Stomach (tissue), 9 donors: ENCODE measurements around the gene CTTNBP2. TPM values are rescaled to one million over a fixed set of nuclear protein-coding genes. Genes with fewer than 3 reads are reported as not detected.

Experiments
- DNase-seq, 2 donors: peaks; one replicate each; pipeline versions ENCODE4 v3.0.0 to v3.0.0-alpha.2; 2013 to 2019
- H3K27ac ChIP-seq, 5 donors: fragments of 200-600 bp in 4 of 5; sonication (generic) in 4 of 5; one replicate each; pipeline ENCODE4 v1.5.1; 2013 to 2019; ENCODE audit warnings: mild to moderate bottlenecking in 1 of 5, moderate library complexity in 1 of 5
- H3K27me3 ChIP-seq, 3 donors: fragments of 200-600 bp; sonication (generic); one replicate each; pipeline ENCODE4 v1.5.1; 2017 to 2019; ENCODE audit warnings: mixed run types in 1 of 3
- H3K36me3 ChIP-seq, 4 donors: fragments of 200-600 bp; sonication (generic); 1 replicate in 3 of 4; 2 replicates in 1 of 4; pipeline ENCODE4 v1.5.1; 2016 to 2019
- H3K4me1 ChIP-seq, 4 donors: fragments of 200-600 bp; sonication (generic); one replicate each; pipeline ENCODE4 v1.5.1; 2016 to 2019
- H3K4me3 ChIP-seq, 4 donors: fragments of 200-600 bp; sonication (generic) in 3 of 4; one replicate each; pipeline ENCODE4 v1.5.1; 2016 to 2019; ENCODE audit warnings: mild to moderate bottlenecking in 1 of 4
- H3K9me3 ChIP-seq, 4 donors: fragments of 200-600 bp; sonication (generic); one replicate each; pipeline ENCODE4 v1.5.1; 2016 to 2019
- CTCF ChIP-seq, 7 experiments: fragments of 450-650 bp in 4 of 7; fragments of 200-600 bp in 3 of 7; sonication (generic) in 3 of 7; IDR thresholded peaks; one replicate each; pipeline ENCODE4 v1.5.1; 2016 to 2019; ENCODE audit warnings: antibody characterized with exemption in 7 of 7, control low read depth in 2 of 7, mild to moderate bottlenecking in 1 of 7
- EP300 ChIP-seq: sonication (generic); formaldehyde crosslinking; IDR thresholded peaks from one replicate; pipeline ENCODE4 v1.6.1; 2017; ENCODE audit warnings: antibody characterized with exemption
- POLR2A ChIP-seq, 4 donors: fragments of 450-650 bp; IDR thresholded peaks; one replicate each; pipeline ENCODE4 v1.6.1; 2016; ENCODE audit warnings: antibody characterized with exemption in 4 of 4, control low read depth in 2 of 4, mild to moderate bottlenecking in 1 of 4, moderate library complexity in 1 of 4
- POLR2AphosphoS5 ChIP-seq, 3 donors: sonication (generic); formaldehyde crosslinking; IDR thresholded peaks; one replicate each; pipeline ENCODE4 v1.6.1; 2016; ENCODE audit warnings: antibody characterized with exemption in 3 of 3
- WGBS, 5 donors: extraction: QIAGEN DNeasy Blood & Tissue Kit in 3 of 5; methylation state at CpG; one replicate each; pipeline versions ENCODE4 v1.1.5 to v1.1.7; 2013 to 2018; 5-methylcytosine and 5-hydroxymethylcytosine counted together
- intact Hi-C: fragments of 100-400 bp; cut with DNase I; formaldehyde crosslinking; loops from one replicate; pipeline ENCODE4 v1.15.1; 2023; ENCODE audit warnings: low total_unique reads
- polyA plus RNA-seq, 3 donors: library from polyadenylated mRNA; stranded (reverse); fragments of 200-250 nt; gene quantifications; one replicate each; pipeline ENCODE4 v1.2.3, GENCODE V29; 2013
- total RNA-seq, 5 donors: library from RNA; depleted of rRNA; stranded (reverse); fragments of >200 nt; gene quantifications; one replicate each; pipeline versions ENCODE4 v1.1.0 to v1.2.3, GENCODE V29; 2014 to 2016
- donor health status: healthy with polysubstance abuse.
- donor health status: Bipolar disorder and iron deficiency.
- donor health status: healthy.

The CTTNBP2 gene
- total and polyA plus RNA-seq, 8 donors, result 0.62 to 56.4 (median 5.6) TPM

GRCh38 chr7:117811696-117812095, 61.5 kb downstream of the CTTNBP2 start:
- peaks cover 0 to 24% (median 8%) of the 10 kb centered on the region in 4 donors for H3K4me1 ChIP-seq
- WGBS, 5 donors, result 93 to 98% (median 97%) methylated on average over 2 of the region's 2 CpGs

GRCh38 chr7:117810642-117811512, 62.4 kb downstream of the CTTNBP2 start:
- peaks cover 0 to 24% (median 8%) of the 10 kb centered on the region in 4 donors for H3K4me1 ChIP-seq
- H3K27ac ChIP-seq, result no peak overlapping the region
- no peaks in the 10 kb centered on the region for H3K36me3 ChIP-seq
- H3K4me3 ChIP-seq, result no peak overlapping the region
- no peak for DNase-seq
- TF ChIP-seq CTCF (IDR thresholded peaks at IDR 0.05), result no peak
- TF ChIP-seq POLR2A (IDR thresholded peaks at IDR 0.05), result no peak
- no peak for TF ChIP-seq EP300
- 79 to 88% (median 84%) methylated on average over 6 of the region's 6 CpGs for WGBS, 5 donors
- intact Hi-C loops, result no loop called here
- H3K27me3 ChIP-seq, result no peaks in the 10 kb centered on the region
- H3K9me3 ChIP-seq, result no peaks in the 10 kb centered on the region

More at GRCh38 chr7:117811696-117812095, 61.5 kb downstream of the CTTNBP2 start:
- Histone ChIP-seq H3K27me3 (no peaks in the 10 kb centered on the region), H3K27ac (no peak overlapping the region), H3K9me3 (no peaks in the 10 kb centered on the region), H3K4me3 (no peak overlapping the region), H3K36me3 (no peaks in the 10 kb centered on the region)
- intact Hi-C loops, result no loop called here
- DNase-seq, result no peak
- TF ChIP-seq POLR2A (IDR thresholded peaks at IDR 0.05), result no peak
- TF ChIP-seq POLR2AphosphoS5 (IDR thresholded peaks at IDR 0.05), result no peak
- TF ChIP-seq CTCF (IDR thresholded peaks at IDR 0.05), result no peak
- TF ChIP-seq EP300, result no peak

- intact Hi-C loops, result no loop called here
- WGBS, 5 donors, result 65 to 74% (median 70%) methylated on average over 3 of the region's 3 CpGs
- Histone ChIP-seq H3K4me3 (no peak overlapping the region), H3K36me3 (no peaks in the 10 kb centered on the region), H3K27me3 (no peaks in the 10 kb centered on the region), H3K9me3 (no peaks in the 10 kb centered on the region), H3K27ac (no peak overlapping the region), H3K4me1 (peaks cover 0 to 24% (median 8%) of the 10 kb centered on the region in 4 donors)
- TF ChIP-seq EP300 (no peak), POLR2A (IDR thresholded peaks at IDR 0.05) (no peak), POLR2AphosphoS5 (IDR thresholded peaks at IDR 0.05) (no peak), CTCF (IDR thresholded peaks at IDR 0.05) (no peak)
- peak in 1 of 2 donors; percentile 37 for DNase-seq
These were observed 63.3 kb downstream of the CTTNBP2 start for GRCh38 chr7:117809958-117810357.

GRCh38 chr7:117808910-117809705, 64.1 kb downstream of the CTTNBP2 start:
- H3K27ac ChIP-seq, result no peak overlapping the region
- H3K4me3 ChIP-seq, result no peak overlapping the region
- no peak for DNase-seq
- TF ChIP-seq POLR2AphosphoS5 (IDR thresholded peaks at IDR 0.05) (no peak), CTCF (IDR thresholded peaks at IDR 0.05) (no peak), EP300 (no peak), POLR2A (IDR thresholded peaks at IDR 0.05) (no peak)
- H3K36me3 ChIP-seq, result no peaks in the 10 kb centered on the region
- intact Hi-C loops, result no loop called here
- 69 to 80% (median 78%) methylated on average over 2 of the region's 2 CpGs for WGBS, 5 donors
- H3K27me3 ChIP-seq, result no peaks in the 10 kb centered on the region
- peaks cover 0 to 24% (median 8%) of the 10 kb centered on the region in 4 donors for H3K4me1 ChIP-seq
- no peaks in the 10 kb centered on the region for H3K9me3 ChIP-seq
